Kidney epithelial cell (primary cell): Measurements from ENCODE around the gene MYO1D. TPM values are rescaled to one million over a fixed set of nuclear protein-coding genes. Genes with fewer than 3 reads are reported as not detected.

ENCODE experiments used
- DNase-seq: peaks from one replicate; pipeline ENCODE4 v3.0.0-alpha.2; 2010; ENCODE audit warnings: low read depth
- H3K27me3 ChIP-seq: 2 replicates; pipeline ENCODE4 v1.6.0; 2011; ENCODE audit warnings: low read length; ENCODE audit not compliant: control insufficient read depth, insufficient read depth
- H3K36me3 ChIP-seq: 2 replicates; pipeline ENCODE4 v1.5.1; 2011; ENCODE audit warnings: low read length; ENCODE audit not compliant: control insufficient read depth, insufficient read depth
- H3K4me3 ChIP-seq: 2 replicates; pipeline ENCODE4 v1.5.1; 2011; ENCODE audit warnings: low read depth, mild to moderate bottlenecking, control low read depth, low read length
- CTCF ChIP-seq: IDR thresholded peaks from 2 replicates; pipeline ENCODE4 v1.5.1; 2011; ENCODE audit warnings: mild to moderate bottlenecking, moderate library complexity, low read length, control low read depth, inconsistent platforms; ENCODE audit not compliant: insufficient read depth, poor library complexity, severe bottlenecking
- total RNA-seq: library from RNA; depleted of rRNA; stranded (reverse); fragments of >200 nt; gene quantifications from 2 replicates; pipeline ENCODE4 v1.2.3, GENCODE V29; 2015

The MYO1D gene
- total RNA-seq, 1 donor from 2014 or later: 95.5 TPM

- H3K36me3 ChIP-seq: no peaks in the 10 kb centered on the region
- H3K4me3 ChIP-seq: peak overlapping the region; percentile 92
- no peak for TF ChIP-seq CTCF
- no peak for DNase-seq
- no peaks in the 10 kb centered on the region for H3K27me3 ChIP-seq
These were observed 954 bp downstream of the MYO1D start for GRCh38 chr17:32875923-32876416.

- Histone ChIP-seq H3K36me3 (no peaks in the 10 kb centered on the region), H3K4me3 (no peak overlapping the region), H3K27me3 (no peaks in the 10 kb centered on the region)
- no peak for TF ChIP-seq CTCF
- no peak for DNase-seq
These were observed 1.6 kb downstream of the MYO1D start for GRCh38 chr17:32875230-32875917.

- TF ChIP-seq CTCF: no peak
- H3K36me3 ChIP-seq: no peaks in the 10 kb centered on the region
- no peaks in the 10 kb centered on the region for H3K27me3 ChIP-seq
- H3K4me3 ChIP-seq: no peak overlapping the region
- DNase-seq: no peak
These were observed 3.8 kb downstream of the MYO1D start for GRCh38 chr17:32873114-32873513.

- Histone ChIP-seq H3K27me3 (no peaks in the 10 kb centered on the region), H3K4me3 (no peak overlapping the region), H3K36me3 (no peaks in the 10 kb centered on the region)
- TF ChIP-seq CTCF: no peak
- no peak for DNase-seq
These were observed 5.2 kb downstream of the MYO1D start for GRCh38 chr17:32871746-32872145.

- no peak for TF ChIP-seq CTCF
- Histone ChIP-seq H3K36me3 (no peaks in the 10 kb centered on the region), H3K27me3 (no peaks in the 10 kb centered on the region), H3K4me3 (no peak overlapping the region)
- DNase-seq: no peak
These were observed 6.0 kb downstream of the MYO1D start for GRCh38 chr17:32870969-32871368.

GRCh38 chr17:32870027-32870670 is 6.8 kb downstream of the MYO1D start:
- Histone ChIP-seq H3K36me3 (no peaks in the 10 kb centered on the region), H3K27me3 (no peaks in the 10 kb centered on the region), H3K4me3 (no peak overlapping the region)
- no peak for DNase-seq
- TF ChIP-seq CTCF: no peak
